T-helper 17 cell (primary cell): ENCODE results near the gene FHOD3. TPM values are rescaled to one million over a fixed set of nuclear protein-coding genes. Genes with fewer than 3 reads are reported as not detected.

Experiments used
- ATAC-seq: fragments of 150-1000 bp; cut with Tn5 transposase; 2 replicates; pipeline ENCODE4 v1.10.0; 2021; ENCODE audit warnings: mild to moderate bottlenecking, moderate library complexity
- DNase-seq, 3 donors: peaks; one replicate each; pipeline versions ENCODE4 v3.0.0 to v3.0.0-alpha.2; 2020 to 2021
- H3K9me3 ChIP-seq: one replicate; pipeline ENCODE4 v1.7.0; 2013; ENCODE audit warnings: low read length, mild to moderate bottlenecking; ENCODE audit not compliant: control insufficient read depth, poor library complexity, severe bottlenecking
- H3K27ac Mint-ChIP-seq: one replicate; pipeline ENCODE4 v1.8.0; 2022; ENCODE audit warnings: mild to moderate bottlenecking, moderate library complexity, mixed read lengths
- H3K27me3 Mint-ChIP-seq: one replicate; pipeline ENCODE4 v1.8.0; 2022; ENCODE audit warnings: mixed read lengths
- H3K36me3 Mint-ChIP-seq: one replicate; pipeline ENCODE4 v1.8.0; 2022; ENCODE audit warnings: low read depth, mixed read lengths
- H3K4me1 Mint-ChIP-seq: one replicate; pipeline ENCODE4 v1.8.0; 2022; ENCODE audit warnings: mild to moderate bottlenecking, mixed read lengths
- H3K4me3 Mint-ChIP-seq: one replicate; pipeline ENCODE4 v1.8.0; 2022; ENCODE audit warnings: mild to moderate bottlenecking, moderate library complexity, mixed read lengths
- total RNA-seq, 4 donors: library from RNA in 2 of 4; stranded (reverse) in 2 of 4; gene quantifications; one replicate each; pipeline ENCODE4 v1.2.3 and lab custom pipeline; 2022 to 2026

FHOD3 gene
- total RNA-seq, 2 donors from 2014 or later: not detected

DNA sequence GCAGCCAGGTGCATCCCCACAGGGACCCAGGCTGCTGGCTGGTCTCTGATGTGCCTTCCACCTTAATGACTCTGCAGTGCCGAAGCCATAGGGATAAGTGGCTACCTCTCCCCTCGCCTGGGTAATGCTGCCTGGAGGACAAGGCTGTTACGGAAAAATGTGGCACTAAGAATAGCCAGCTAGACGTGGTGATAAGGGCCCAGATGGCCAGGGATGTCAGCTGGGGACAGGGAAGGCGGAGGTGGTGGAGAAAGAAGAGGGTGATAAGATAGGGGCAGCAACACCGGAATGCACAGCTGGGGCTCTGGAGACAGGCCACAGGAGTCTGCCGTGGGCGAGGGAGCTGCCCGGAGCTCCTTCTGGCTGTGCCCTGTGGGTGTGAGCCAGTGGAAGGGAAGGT, 170.6 kb downstream of the FHOD3 start:
- Mint-ChIP-seq H3K27me3 (peaks cover 11% of the 10 kb centered on the region), H3K27ac (peak overlapping the region; percentile 32), H3K4me3 (peak overlapping the region; percentile 57), H3K4me1 (peaks cover 3% of the 10 kb centered on the region), H3K36me3 (no peaks in the 10 kb centered on the region)
- DNase-seq (no peak), ATAC-seq (no peak)
- H3K9me3 ChIP-seq: no peaks in the 10 kb centered on the region

DNA sequence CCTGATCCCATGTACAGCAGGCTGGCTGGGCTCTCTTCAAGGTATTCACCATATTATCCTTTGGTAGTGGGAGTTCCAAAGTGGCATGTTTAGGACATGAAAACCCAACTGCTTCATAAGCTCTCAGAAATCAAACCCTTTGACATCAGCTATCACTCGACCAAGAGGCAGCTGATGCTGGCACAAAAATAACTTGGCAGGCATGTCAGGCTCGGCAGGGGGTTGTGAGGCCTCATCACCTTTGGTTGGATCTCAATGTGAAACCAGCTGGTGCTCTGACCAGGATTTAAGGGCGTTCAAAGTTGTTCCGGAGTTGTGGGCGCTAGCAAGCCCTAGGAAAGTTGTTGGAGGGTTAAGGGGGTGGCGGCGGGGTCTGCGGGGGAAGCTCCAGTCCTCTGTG, 171.9 kb downstream of the FHOD3 start:
- no peak overlapping the region for H3K27ac Mint-ChIP-seq
- ATAC-seq: no peak

DNA sequence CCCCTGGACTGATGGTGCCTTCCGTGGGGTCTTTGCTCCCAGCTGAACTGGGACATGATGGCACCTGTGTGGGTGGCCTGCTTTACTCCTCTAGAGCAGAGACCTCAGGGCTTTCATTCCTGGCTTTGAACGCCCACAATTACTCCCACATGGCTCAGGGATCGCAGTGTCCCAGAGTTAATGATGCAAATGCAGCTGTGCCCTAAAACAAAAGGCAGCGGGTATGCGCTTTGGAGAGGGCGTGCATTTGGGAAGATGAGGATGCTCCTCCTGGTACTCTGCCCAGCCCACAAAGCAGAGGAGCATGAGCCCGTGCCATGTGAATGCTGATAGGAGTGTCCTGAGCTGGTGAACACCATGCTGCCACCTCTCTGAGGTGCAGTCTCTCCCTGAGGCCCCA, 173.4 kb downstream of the FHOD3 start:
- no peak for ATAC-seq
- DNase-seq: no peak
- Mint-ChIP-seq H3K27ac (no peak overlapping the region), H3K4me3 (no peak overlapping the region), H3K4me1 (peaks cover 3% of the 10 kb centered on the region), H3K36me3 (no peaks in the 10 kb centered on the region), H3K27me3 (peaks cover 11% of the 10 kb centered on the region)
- no peaks in the 10 kb centered on the region for H3K9me3 ChIP-seq

More for the DNA sequence above, 171.9 kb downstream of the FHOD3 start:
- no peaks in the 10 kb centered on the region for H3K36me3 Mint-ChIP-seq
- H3K4me3 Mint-ChIP-seq: no peak overlapping the region
- H3K4me1 Mint-ChIP-seq: peaks cover 3% of the 10 kb centered on the region
- H3K9me3 ChIP-seq: no peaks in the 10 kb centered on the region
- peaks cover 11% of the 10 kb centered on the region for H3K27me3 Mint-ChIP-seq
- no peak for DNase-seq

DNA sequence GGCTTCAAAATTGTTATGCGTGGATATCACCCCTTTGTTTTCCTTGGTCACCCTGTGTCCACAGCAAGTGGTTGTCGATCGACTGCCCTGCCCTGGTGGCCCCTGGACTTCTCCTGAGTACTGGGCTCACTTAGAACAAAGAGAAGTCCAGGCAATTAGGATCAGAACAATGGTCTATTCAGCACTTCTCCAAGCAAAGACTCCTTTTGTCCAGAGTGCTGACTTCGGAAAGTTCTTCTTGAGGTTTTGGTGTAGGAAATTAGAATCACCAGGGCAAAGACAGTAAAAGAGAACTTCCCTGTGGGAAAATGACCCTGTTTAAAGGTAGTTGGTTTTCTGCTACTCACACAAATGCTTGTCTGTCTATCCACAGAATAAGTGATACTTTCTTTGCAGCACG, 173.9 kb downstream of the FHOD3 start:
- Mint-ChIP-seq H3K36me3 (no peaks in the 10 kb centered on the region), H3K4me3 (no peak overlapping the region), H3K27me3 (peaks cover 11% of the 10 kb centered on the region), H3K27ac (no peak overlapping the region), H3K4me1 (peaks cover 3% of the 10 kb centered on the region)
- H3K9me3 ChIP-seq: no peaks in the 10 kb centered on the region
- no peak for ATAC-seq
- no peak for DNase-seq

DNA sequence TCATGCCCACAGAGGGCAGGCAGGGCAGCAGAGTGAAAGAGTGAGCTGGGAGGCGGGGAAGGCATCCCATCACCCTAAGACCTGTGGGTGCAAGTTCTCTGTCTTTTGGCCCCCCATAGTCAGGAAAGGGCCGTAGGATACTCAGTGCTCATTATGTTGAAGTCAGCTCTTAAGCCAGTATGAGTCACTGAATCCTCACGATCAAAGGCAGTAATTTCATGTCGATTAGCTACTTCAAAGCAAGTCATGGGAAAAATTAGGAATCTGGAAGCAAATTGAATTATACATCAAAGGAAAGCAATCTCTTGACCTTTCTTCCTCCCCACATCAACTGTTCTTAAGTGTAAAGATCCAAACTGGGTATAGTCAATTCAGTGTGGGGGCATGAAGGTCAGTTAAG, 178.9 kb downstream of the FHOD3 start:
- ATAC-seq (no peak), DNase-seq (no peak)
- Mint-ChIP-seq H3K27ac (no peak overlapping the region), H3K36me3 (no peaks in the 10 kb centered on the region), H3K4me1 (no peaks in the 10 kb centered on the region), H3K27me3 (no peaks in the 10 kb centered on the region), H3K4me3 (no peak overlapping the region)
- H3K9me3 ChIP-seq: no peaks in the 10 kb centered on the region

DNA sequence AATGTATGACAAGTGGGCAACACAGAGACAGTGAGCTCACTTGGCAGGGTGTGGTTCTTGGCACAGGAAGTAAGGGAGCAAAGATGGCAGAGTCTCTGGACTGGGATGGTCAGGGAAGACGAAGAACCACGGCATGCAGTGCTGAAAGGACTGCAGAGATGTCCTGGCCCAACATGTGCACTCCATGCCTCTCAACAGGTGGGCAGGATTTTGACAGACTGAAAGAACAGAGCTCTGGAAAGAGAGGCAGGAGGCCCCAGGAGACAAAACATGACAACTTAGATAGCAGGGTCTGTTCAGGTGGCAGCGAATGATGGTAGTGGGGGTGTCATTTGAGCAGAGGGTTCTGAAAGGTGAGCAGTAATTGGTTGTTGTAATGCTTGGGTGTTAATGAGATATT, 180.3 kb downstream of the FHOD3 start:
- Mint-ChIP-seq H3K4me3 (no peak overlapping the region), H3K27me3 (peaks cover 5% of the 10 kb centered on the region), H3K27ac (no peak overlapping the region), H3K4me1 (no peaks in the 10 kb centered on the region), H3K36me3 (no peaks in the 10 kb centered on the region)
- ATAC-seq (no peak), DNase-seq (no peak)
- no peaks in the 10 kb centered on the region for H3K9me3 ChIP-seq

DNA sequence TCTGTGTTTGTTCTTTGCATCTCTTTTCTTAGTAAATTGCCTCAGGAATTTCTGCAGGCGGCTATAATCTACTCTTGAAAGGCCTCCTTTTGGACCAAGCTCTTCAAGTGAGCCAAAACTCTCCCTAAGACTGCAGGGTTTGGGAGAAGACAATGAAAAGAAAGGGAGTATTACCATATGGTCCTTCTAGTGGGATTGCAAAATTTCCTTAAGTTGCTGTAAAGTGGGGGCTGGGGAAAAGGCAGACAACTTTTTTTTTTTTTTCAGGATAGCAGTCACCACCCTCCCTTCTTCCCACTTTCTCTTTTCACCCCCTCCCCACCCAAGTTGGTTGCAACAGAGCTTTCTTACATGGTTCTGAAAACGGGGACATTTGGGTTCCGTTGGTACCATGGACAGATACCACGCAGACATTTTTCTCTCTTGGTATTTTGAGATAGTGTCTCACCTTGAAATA, 183.7 kb downstream of the FHOD3 start:
- Mint-ChIP-seq H3K27me3 (peaks cover 18% of the 10 kb centered on the region), H3K4me1 (no peaks in the 10 kb centered on the region), H3K36me3 (no peaks in the 10 kb centered on the region), H3K27ac (no peak overlapping the region), H3K4me3 (no peak overlapping the region)
- DNase-seq (no peak), ATAC-seq (no peak)
- no peaks in the 10 kb centered on the region for H3K9me3 ChIP-seq

DNA sequence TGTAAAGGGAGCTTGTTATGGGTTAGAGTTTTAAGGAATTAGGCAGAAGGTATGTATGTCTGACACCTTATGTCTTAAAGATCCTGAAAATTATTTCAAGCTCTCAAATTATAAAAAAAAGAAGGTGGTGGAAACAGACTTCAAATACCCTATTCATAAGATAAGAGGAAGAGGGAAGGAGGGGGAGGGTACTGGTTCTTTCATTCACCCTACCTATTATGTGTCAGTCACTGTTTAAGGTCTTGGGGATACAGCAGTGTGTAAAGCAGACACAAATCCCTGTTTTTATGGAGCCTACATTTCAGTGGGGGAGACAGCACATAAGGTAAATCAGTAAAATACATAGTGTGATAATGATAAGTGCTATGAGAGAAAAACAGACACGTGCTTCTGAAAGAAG, 184.4 kb downstream of the FHOD3 start:
- H3K27me3 Mint-ChIP-seq: peaks cover 24% of the 10 kb centered on the region
- DNase-seq: no peak
- H3K4me3 Mint-ChIP-seq: no peak overlapping the region
- no peaks in the 10 kb centered on the region for H3K4me1 Mint-ChIP-seq
- H3K36me3 Mint-ChIP-seq: no peaks in the 10 kb centered on the region
- ATAC-seq: no peak
- no peaks in the 10 kb centered on the region for H3K9me3 ChIP-seq
- H3K27ac Mint-ChIP-seq: no peak overlapping the region

DNA sequence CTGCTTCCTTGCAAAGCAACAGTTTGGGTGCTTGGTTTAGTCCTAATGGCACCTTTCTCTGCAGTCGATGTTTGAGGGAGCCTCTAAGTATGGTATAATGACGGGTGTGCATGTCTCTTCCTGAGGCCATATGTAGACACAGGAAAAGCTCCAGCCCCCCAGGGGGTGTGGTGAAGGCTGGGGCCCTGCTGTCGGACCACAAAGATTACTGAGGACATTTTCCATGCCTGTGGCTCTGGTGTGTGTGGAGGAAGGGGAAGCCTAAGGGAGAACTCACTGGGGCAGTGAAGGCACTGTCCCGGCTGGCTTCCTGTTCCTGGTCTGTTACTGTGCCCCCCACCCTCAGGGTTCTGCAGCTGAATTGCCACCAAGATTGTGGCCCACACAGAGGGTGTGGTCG, 187.1 kb downstream of the FHOD3 start:
- Mint-ChIP-seq H3K27me3 (peaks cover 45% of the 10 kb centered on the region), H3K36me3 (no peaks in the 10 kb centered on the region)
- ATAC-seq: no peak

DNA sequence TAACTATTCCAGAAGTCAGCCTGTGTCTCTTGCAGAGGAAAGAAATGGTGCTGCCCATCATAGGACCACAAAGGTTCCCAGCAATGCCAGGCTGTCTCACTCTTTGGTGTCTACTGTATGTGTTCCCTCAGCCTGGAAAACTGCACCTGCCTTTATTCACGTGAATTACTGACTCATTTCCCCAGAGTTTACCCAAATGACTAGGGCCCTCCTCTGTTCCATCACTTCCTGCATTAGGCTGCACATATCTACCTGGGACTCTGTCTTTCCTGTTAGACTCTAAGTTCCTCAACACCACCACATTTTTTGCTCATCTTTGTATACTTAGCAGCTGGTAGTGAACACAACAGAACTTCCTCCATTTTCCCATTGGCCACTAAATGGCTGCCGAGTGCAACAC, 188.3 kb downstream of the FHOD3 start:
- H3K27ac Mint-ChIP-seq: no peak overlapping the region
- no peak for ATAC-seq
- no peaks in the 10 kb centered on the region for H3K9me3 ChIP-seq
- H3K4me3 Mint-ChIP-seq: no peak overlapping the region
- no peak for DNase-seq
- no peaks in the 10 kb centered on the region for H3K36me3 Mint-ChIP-seq
- no peaks in the 10 kb centered on the region for H3K4me1 Mint-ChIP-seq
- H3K27me3 Mint-ChIP-seq: peaks cover 45% of the 10 kb centered on the region

More for the DNA sequence above, 187.1 kb downstream of the FHOD3 start:
- no peaks in the 10 kb centered on the region for H3K9me3 ChIP-seq
- no peaks in the 10 kb centered on the region for H3K4me1 Mint-ChIP-seq
- no peak overlapping the region for H3K4me3 Mint-ChIP-seq
- H3K27ac Mint-ChIP-seq: no peak overlapping the region
- no peak for DNase-seq

DNA sequence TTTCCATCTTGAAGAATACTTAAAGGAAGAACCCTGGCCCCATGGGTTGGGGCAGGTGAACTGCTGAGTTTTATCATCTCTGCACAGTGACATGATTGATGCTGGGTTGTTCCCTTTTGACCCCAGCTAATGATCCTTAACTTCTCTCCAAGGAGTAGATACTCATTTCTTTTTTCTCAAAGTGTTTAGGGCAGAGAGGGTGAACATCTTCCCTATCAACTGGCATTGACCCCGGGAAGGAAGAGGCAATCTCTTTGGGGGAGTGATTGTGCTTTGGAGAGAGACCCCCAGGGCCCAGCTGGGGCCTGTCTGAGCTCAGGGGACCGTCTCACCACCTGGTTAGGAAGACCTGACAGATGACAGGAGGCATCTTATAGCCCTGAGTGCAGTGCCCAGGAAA, 190.6 kb downstream of the FHOD3 start:
- H3K4me1 Mint-ChIP-seq: no peaks in the 10 kb centered on the region
- ATAC-seq: no peak
- no peaks in the 10 kb centered on the region for H3K36me3 Mint-ChIP-seq
- no peak for DNase-seq
- H3K4me3 Mint-ChIP-seq: no peak overlapping the region
- H3K27ac Mint-ChIP-seq: no peak overlapping the region
- peaks cover 37% of the 10 kb centered on the region for H3K27me3 Mint-ChIP-seq
- H3K9me3 ChIP-seq: no peaks in the 10 kb centered on the region

DNA sequence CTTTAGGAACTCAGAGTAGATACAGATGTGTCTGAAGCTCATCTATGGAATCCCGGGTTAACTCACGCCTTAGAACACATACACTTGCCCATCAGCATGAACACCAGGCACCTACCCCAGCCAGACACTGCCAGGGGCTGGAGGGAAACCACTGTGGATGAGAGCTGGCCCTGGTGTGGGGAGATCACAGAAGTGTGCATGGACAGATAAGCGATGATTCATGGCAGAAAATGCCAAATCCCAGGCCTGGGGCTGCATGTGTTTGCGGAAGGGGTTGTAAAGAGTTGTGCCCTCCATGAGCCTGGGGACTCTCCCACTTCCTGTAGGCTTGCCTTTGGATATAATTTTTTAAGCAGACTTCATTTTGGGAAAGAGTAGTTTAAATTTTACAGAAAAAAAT, 193.4 kb downstream of the FHOD3 start:
- peaks cover 3% of the 10 kb centered on the region for H3K4me1 Mint-ChIP-seq
- no peaks in the 10 kb centered on the region for H3K36me3 Mint-ChIP-seq
- peaks cover 48% of the 10 kb centered on the region for H3K27me3 Mint-ChIP-seq
- H3K27ac Mint-ChIP-seq: no peak overlapping the region
- ATAC-seq: no peak
- H3K4me3 Mint-ChIP-seq: no peak overlapping the region
- H3K9me3 ChIP-seq: no peaks in the 10 kb centered on the region
- DNase-seq: no peak

DNA sequence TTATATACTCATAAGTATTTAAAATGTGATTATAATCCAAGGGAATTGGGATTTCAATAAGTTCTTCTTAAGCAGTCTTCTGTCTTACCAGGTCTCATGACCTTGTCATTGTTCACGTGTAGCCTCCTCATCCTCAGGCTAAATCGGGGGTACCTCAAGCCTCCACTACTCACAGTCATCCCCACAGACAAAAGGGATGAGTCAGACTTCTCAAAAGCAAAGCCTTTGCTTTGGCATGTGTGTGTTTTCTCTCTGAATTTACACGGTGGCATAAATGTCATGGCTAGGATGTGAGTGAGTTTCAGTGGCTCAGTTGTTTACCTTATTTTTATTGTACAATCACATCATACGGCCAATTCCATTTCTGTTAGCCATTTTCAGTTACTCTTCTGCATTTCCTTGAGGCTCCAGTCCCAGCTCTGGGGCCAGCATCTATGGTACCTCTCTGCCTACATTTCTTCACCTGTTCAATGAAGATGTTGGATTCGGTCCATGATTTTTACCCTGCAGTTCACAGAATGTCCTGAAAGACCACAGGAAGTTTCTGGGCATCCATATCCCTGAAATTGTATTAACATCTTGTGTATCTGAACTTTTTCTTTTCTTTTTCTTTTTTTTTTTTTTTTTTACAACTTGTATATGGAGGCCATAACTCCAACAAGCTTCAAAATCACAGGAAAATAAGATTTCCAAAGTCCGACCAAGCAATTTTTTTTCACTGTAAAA, 195.3 kb downstream of the FHOD3 start:
- Mint-ChIP-seq H3K36me3 (no peaks in the 10 kb centered on the region), H3K27me3 (peaks cover 31% of the 10 kb centered on the region), H3K4me1 (peaks cover 5% of the 10 kb centered on the region), H3K27ac (no peak overlapping the region), H3K4me3 (no peak overlapping the region)
- no peak for ATAC-seq
- no peaks in the 10 kb centered on the region for H3K9me3 ChIP-seq
- no peak for DNase-seq
